ENCODE results near the gene TRMT112.

DNA sequence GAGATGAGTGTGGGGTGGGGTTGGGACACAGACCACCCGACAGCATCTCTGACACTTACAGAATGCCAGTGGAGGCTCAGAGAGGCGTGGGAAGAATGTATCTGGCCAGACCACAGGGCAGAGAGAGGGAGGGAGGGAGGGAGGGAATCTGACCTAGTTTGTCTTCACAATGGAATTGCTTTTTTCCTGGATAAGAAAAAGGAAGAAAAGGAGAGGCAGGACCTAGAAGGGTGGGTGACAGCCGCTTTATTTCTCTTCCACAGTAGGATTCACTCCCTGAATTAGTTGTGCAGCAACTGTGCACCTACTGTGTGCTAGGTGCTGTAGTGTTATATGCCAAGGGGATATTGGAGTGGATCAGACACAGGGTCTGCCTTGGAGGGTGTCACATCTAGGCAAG, 22.6 kb downstream of the TRMT112 start:
- TF ChIP-seq POLR2A (IDR thresholded peaks at IDR 0.05; ENCODE audit: borderline replicate concordance, extremely low read depth, insufficient read depth, insufficient read length): no peak
- TF ChIP-seq REST (IDR thresholded peaks at IDR 0.05; ENCODE audit: low read depth): no peak
- TF ChIP-seq, protein P1, sequence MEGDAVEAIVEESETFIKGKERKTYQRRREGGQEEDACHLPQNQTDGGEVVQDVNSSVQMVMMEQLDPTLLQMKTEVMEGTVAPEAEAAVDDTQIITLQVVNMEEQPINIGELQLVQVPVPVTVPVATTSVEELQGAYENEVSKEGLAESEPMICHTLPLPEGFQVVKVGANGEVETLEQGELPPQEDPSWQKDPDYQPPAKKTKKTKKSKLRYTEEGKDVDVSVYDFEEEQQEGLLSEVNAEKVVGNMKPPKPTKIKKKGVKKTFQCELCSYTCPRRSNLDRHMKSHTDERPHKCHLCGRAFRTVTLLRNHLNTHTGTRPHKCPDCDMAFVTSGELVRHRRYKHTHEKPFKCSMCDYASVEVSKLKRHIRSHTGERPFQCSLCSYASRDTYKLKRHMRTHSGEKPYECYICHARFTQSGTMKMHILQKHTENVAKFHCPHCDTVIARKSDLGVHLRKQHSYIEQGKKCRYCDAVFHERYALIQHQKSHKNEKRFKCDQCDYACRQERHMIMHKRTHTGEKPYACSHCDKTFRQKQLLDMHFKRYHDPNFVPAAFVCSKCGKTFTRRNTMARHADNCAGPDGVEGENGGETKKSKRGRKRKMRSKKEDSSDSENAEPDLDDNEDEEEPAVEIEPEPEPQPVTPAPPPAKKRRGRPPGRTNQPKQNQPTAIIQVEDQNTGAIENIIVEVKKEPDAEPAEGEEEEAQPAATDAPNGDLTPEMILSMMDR (IDR thresholded peaks at IDR 0.05 in 2 of 3, conservative IDR thresholded peaks at IDR 0.05 in 1 of 3; ENCODE audit: borderline replicate concordance in 1 of 3, insufficient read depth in 1 of 3, low read depth in 2 of 3, low read length in 2 of 3): no peak
- no peak for TF ChIP-seq EGR1 (IDR thresholded peaks at IDR 0.05; ENCODE audit: low read depth)
- no peak for TF ChIP-seq EZH2 (IDR thresholded peaks at IDR 0.05)
- TF ChIP-seq EZH2phosphoT487 (IDR thresholded peaks at IDR 0.05; ENCODE audit: borderline replicate concordance): no peak
- TF ChIP-seq FOSL1 (IDR thresholded peaks at IDR 0.05; ENCODE audit: low read depth): no peak
- TF ChIP-seq POLR2AphosphoS5 (IDR thresholded peaks at IDR 0.05; ENCODE audit: low read depth, low read length): no peak
- no peak for TF ChIP-seq RAD21 (IDR thresholded peaks at IDR 0.05; ENCODE audit: low read depth)
- TF ChIP-seq CEBPB (IDR thresholded peaks at IDR 0.05; ENCODE audit: low read depth): no peak

All from HCT116 (cell line).